MCF 10A (cell line): ENCODE measurements around the gene LRP6. TPM values are rescaled to one million over a fixed set of nuclear protein-coding genes. Genes with fewer than 3 reads are reported as not detected.

Experiments used
- BruUV-seq: library from RNA; stranded (reverse); fragments of 400-500 nt; replicated peaks from 2 replicates; lab custom pipeline; 2021; lab: Mats Ljungman, UMichigan
- CTCF ChIA-PET: fragments of 300-600 bp; sonication (Branson Sonifier 250); formaldehyde crosslinking; extraction: SDS; loops from one replicate; lab custom pipeline; 2021; ENCODE audit warnings: antibody characterized with exemption, inconsistent platforms; lab: Yijun Ruan, JAX
- POLR2A ChIA-PET: fragments of 300-600, 350-650 bp; sonication (Branson Sonifier 250); formaldehyde crosslinking; extraction: SDS; loops from one replicate; lab custom pipeline; 2020; ENCODE audit warnings: antibody characterized with exemption, inconsistent platforms; lab: Yijun Ruan, JAX
- DNase-seq: peaks from one replicate; pipeline ENCODE4 v3.0.0-alpha.2; 2018; ENCODE audit not compliant: unreplicated experiment
- H3K27ac Mint-ChIP-seq: one replicate; pipeline ENCODE4 v1.8.0; 2022; ENCODE audit warnings: mild to moderate bottlenecking, low read depth, mixed read lengths; ENCODE audit not compliant: unreplicated experiment
- H3K27me3 Mint-ChIP-seq: one replicate; pipeline ENCODE4 v1.8.0; 2022; ENCODE audit warnings: mixed read lengths; ENCODE audit not compliant: insufficient read depth, unreplicated experiment
- H3K36me3 Mint-ChIP-seq: one replicate; pipeline ENCODE4 v1.8.0; 2022; ENCODE audit warnings: mild to moderate bottlenecking, moderate library complexity, mixed read lengths; ENCODE audit not compliant: insufficient read depth, unreplicated experiment
- H3K4me1 Mint-ChIP-seq: one replicate; pipeline ENCODE4 v1.8.0; 2022; ENCODE audit warnings: mixed read lengths; ENCODE audit not compliant: insufficient read depth, unreplicated experiment
- H3K4me3 Mint-ChIP-seq: one replicate; pipeline ENCODE4 v1.8.0; 2022; ENCODE audit warnings: mild to moderate bottlenecking, moderate library complexity, mixed read lengths; ENCODE audit not compliant: unreplicated experiment
- H3K9me3 Mint-ChIP-seq: one replicate; pipeline ENCODE4 v1.8.0; 2022; ENCODE audit warnings: mixed read lengths; ENCODE audit not compliant: unreplicated experiment
- CTCF ChIP-seq: fragments of 200-600 bp; IDR thresholded peaks from one replicate; pipeline ENCODE4 v1.8.0; 2022; ENCODE audit warnings: antibody characterized with exemption, mild to moderate bottlenecking; ENCODE audit not compliant: unreplicated experiment
- intact Hi-C: fragments of 100-400 bp; cut with micrococcal nuclease; formaldehyde crosslinking; loops from 2 replicates; pipeline ENCODE4 v1.14.1; 2022
- microRNA-seq: library from miRNA; unstranded; fragments of <30 nt; microRNA quantifications from one replicate; pipeline ENCODE4 v1.2.0, GENCODE V29; 2022
- total RNA-seq: library from RNA; stranded (reverse); gene quantifications from 2 replicates; pipeline ENCODE4 v1.2.3, GENCODE V29; 2022

Gene LRP6
- total RNA-seq, 1 experiment from 2014 or later: 24.9 TPM

DNA sequence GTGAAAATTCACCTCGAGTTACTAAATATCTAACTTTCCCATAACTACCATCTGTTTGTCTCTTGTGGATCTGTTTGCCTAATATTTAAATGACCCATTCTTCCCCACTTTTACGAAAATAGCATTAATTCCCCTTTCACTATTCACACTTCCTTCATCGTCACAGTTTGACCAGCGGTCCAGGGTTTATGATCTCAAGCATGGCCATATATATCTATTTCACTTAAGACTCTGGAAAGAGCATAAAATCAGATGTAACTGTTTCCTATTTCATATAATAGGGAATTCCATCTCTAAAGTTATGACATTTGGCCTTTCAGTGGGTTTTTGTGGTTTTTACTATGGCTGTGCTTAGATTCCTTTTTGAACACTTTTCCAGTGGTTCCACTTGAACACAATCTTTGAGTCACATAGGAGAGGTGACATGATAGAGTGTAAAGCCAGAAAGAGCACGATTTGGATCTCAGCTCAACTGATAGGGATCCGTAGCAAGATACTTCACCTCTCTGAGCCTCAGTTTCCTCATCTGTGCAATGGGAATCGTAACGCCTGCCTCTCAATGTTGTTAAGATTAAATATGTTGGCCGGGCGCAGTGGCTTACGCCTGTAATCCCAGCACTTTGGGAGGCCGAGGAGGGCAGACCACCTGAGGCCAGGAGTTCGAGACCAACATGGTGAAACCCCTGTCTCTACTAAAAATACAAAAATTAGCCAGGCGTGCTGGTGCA lies 196.9 kb downstream of the LRP6 start:
- H3K4me1 Mint-ChIP-seq: no peaks in the 10 kb centered on the region
- intact Hi-C loops: no loop called here
- POLR2A ChIA-PET: no interaction called here
- no peak for DNase-seq
- H3K36me3 Mint-ChIP-seq: no peaks in the 10 kb centered on the region
- H3K27ac Mint-ChIP-seq: no peak overlapping the region
- no TSS peak for BruUV-seq
- no peak overlapping the region for H3K4me3 Mint-ChIP-seq
- TF ChIP-seq CTCF: no peak
- H3K27me3 Mint-ChIP-seq: peaks cover 15% of the 10 kb centered on the region
- CTCF ChIA-PET: interaction anchor here (0.7 kb wide), 1 partner anchor 494 kb away, joined by 3 read pairs; no protein-coding TSS in a partner anchor
- no peaks in the 10 kb centered on the region for H3K9me3 Mint-ChIP-seq

GRCh38 chr12:12068751-12069150 lies 198.1 kb downstream of the LRP6 start:
- intact Hi-C loops: no loop called here
- H3K4me1 Mint-ChIP-seq: no peaks in the 10 kb centered on the region
- H3K9me3 Mint-ChIP-seq: no peaks in the 10 kb centered on the region
- H3K27ac Mint-ChIP-seq: no peak overlapping the region
- TF ChIP-seq CTCF: no peak
- no peak overlapping the region for H3K4me3 Mint-ChIP-seq
- CTCF ChIA-PET: interaction anchor here (0.6 to 0.7 kb wide), 3 partner anchors 263 to 869 kb away, joined by 3 to 6 read pairs (median 4); no protein-coding TSS in a partner anchor
- H3K27me3 Mint-ChIP-seq: peaks cover 15% of the 10 kb centered on the region
- no peak for DNase-seq
- no peaks in the 10 kb centered on the region for H3K36me3 Mint-ChIP-seq
- POLR2A ChIA-PET: no interaction called here
- no TSS peak for BruUV-seq

Small RNAs within 50 kb of the gene (microRNA-seq; reads per million reads assigned to microRNA genes)
- not detected for gene MIR1244-4

Other genes with a start within 250 kb of the LRP6 start
- gene BCL2L14, start 196.1 kb downstream of the LRP6 start, total RNA-seq: not detected in 2 replicates
- gene MANSC1, start 83.2 kb upstream of the LRP6 start, total RNA-seq: 9.9 and 10.1 TPM in 2 replicates
- 11.0 and 15.3 TPM in 2 replicates for gene BORCS5, start 90.0 kb upstream of the LRP6 start, total RNA-seq